D341Med (cell line): ENCODE results near the gene DHPS.
A peak's percentile ranks its signal among the peaks of the same experiment; 100 is the strongest.
"Not testable (repeated sequence)": the region's sequence is repeated elsewhere in the genome, so short reads cannot be mapped to it uniquely, and the experiment has no call there.

Experiments
- DNase-seq: peaks from one replicate; pipeline ENCODE4 v3.0.0; 2012; ENCODE audit warnings: low spot score

Gene DHPS

DNA sequence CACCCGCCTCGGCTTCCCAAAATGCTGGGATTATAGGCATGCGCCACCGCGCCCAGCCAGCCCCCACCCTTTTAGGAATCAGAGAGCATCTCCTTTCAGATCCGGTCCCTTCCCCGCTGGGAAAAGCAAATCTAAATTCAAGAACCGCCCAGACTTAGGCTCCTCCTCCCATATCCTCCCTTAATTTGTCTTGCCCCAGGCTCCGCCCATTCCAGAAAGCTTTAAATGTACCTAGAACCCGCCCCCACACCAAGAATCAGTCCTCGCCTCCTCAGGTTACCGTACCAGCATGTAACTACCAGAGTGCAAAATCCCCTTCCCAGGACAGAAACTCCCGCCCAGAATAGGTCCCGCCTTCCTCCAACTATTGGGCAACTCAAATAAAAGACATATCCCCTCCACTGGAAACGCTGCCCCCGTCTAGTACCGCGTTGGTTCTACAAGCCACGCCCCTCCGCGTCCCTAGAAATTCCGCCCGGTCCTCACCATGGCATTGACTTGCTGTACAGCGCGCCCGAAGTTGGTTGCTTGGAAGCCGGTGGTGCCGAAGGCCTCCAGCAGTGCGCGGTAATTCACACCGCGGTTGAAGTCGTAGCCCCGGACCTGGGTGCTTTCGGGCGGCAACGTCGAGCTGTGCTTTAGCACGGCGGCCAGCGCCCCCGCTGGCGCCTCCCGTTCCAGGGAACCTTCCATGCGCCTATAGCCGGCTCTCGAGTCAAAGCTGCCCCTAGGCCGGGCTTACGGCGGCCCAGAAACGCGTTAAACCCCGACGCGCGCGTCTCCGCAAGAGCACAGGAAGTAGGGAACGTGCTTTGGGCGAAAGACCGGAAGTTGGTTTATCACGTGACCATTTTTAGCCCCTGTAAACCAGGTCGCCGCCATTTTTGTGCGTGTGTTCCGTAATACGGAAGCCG is at the start of gene DHPS:
TSS of gene DHPS (minus strand) at position 807 of the 914 bp plus-strand sequence. CDS start at position 693, 114 bp downstream.
- DNase-seq, result peak; percentile 88

DNA sequence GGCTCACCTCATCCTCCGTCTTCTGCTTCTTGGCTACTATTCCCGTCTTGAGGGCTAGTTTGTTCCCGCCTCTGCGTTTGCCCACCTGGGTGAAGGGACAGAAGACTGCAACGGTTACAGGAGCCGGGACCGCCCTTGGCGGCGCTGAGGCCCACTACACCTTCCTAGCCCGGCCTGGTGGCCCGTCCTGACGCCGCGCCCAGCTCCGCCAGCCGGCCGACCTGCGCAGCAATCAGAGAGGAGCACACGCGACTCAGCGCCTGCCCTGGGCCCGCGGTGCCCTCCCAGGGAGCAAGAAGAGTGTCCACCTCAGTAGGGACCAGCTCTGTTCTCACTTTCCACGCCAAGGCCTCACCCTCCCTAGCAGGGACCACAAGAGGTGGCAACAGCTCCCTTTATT is 49.7 kb upstream of the DHPS start:
- no peak for DNase-seq

DNA sequence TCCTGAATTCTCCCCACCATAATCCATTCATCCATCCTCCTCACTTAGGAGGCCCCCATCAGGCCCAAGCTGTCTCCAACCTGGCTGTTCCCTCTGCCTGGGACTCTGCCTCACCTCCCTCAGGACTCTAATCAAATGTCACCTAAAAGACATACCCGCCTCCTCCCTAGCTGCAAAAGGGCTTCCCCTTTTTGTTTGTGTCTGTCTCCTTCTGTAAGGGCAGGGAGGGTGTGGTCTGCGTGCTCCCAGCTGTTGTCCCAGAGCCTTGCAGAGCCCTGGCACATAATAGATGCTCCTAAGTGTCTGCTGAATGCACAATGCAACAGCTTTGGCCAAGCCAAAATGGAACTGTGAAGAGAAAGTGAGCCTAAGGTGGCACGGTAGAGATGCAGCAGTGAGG is 48.4 kb upstream of the DHPS start:
- DNase-seq, result no peak

DNA sequence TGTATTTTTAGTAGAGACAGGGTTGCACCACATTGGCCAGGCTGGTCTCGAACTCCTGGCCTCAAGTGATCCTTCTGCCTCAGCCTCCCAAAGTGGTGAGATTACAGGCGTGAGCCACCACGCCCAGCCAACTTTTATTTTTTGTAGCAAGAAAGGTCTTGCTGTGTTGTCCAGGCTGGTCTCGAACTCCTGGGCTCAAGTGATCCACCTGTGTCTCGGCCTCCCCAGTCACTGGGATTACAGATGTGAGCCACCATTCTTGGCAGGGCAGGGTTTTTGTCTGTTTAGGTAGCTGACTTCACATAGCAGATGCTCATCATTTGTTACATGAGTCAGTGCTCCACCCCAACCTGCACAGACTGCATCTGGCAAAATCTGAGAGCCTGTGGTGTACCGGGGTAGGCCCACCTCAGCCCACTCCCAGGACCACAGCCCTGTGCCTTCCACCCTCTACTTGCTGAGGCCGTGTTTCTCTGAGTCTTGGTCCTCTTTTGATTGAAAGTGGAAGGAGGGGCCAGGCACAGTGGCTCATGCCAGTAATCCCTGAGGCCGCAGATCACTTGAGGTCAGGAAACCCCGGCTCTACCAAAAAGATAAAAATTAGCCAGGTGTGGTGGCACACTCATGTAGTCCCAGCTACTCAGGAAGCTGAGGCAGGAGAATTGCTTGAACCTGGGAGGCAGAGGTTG is 46.2 kb upstream of the DHPS start:
- DNase-seq, result no peak

DNA sequence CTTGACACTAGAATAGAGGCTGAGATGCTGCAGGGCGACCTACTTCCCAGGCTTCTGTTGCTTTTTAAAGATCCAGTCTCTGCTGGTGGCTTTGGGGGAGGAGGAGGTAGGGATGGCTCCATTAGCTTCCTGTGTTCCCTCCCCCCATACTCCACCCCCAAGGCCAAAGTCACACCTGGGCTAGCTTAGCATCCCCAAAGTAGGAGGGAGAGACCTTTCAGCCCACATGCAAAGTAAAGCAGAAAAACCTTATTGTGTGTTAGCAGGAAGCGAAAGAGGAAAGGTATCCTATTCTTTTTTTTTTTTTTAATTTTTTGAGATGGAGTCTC is 45.3 kb upstream of the DHPS start:
- no peak for DNase-seq

DNA sequence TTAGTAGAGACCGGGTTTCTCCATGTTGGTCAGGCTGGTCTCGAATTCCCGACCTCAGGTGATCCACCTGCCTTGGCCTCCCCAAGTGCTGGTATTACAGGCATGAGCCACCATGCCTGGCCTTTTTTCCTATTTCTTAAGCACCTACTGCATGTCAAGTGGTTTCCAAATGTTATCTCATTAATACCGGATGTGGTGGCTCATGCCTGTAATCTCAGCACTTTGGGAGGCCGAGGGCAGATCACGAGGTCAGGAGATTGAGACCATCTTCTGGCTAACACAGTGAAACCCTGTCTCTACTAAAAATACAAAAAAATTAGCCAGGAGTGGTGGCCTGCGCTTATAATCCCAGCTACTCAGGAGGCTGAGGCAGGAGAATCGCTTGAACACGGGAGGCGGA is 43.9 kb upstream of the DHPS start:
- DNase-seq, result not testable (repeated sequence)

DNA sequence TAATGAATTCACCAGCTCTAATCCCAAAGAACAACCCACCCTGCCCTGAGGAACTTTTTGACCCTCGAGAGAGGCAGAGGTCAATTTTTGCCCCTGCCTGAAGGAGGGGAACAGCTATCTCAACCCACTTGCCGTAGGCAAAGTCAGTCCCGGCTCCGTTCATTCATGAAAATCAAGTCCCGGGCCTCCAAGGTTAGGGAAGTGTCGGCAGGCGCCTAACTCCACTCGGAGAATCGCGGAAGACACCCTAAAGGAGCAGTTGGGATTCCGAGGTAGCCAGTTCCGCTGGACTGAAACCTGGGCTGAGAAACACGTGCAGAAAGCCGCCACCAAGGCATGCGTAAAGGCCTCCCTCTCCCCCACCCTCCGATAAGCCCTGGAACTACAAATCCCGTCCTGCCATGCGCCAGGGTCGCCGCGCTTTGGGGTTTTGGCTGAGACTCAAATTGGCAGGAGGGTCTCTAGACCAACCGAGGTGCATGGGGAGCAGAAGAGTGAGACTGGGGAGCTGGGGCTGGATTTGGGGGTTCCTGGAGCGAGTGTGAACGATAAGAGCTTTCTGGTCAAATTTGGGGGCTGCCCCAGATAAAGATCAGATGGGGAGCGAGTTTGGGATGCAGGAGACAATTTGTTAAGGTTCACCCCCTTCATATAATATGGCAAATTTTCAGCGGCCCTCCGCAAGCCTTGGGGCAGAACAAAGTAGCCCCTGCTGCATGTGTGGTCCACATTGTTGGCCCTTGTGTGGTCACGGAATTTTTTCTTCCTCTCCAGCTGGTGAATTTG is 42.2 kb upstream of the DHPS start, which contains the start of gene TNPO2:
TSS of gene TNPO2 (minus strand) at position 292 of the 786 bp plus-strand sequence. CDS start 2,955 bp downstream, outside the sequence.
- DNase-seq, result peak; percentile 87

DNA sequence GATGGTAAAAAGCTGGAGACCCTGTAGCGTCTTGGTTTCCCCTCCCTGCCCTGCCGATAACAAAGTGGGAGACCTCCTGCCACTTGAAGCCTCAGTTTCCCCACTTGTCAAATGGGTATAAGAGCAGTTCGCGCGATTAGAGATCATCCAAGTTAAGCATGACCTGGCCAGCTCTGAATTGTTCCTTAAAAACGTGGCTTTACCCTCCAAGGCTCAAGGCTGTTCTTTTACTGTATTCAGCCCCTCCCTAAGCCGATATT is 41.6 kb upstream of the DHPS start:
- no peak for DNase-seq

DNA sequence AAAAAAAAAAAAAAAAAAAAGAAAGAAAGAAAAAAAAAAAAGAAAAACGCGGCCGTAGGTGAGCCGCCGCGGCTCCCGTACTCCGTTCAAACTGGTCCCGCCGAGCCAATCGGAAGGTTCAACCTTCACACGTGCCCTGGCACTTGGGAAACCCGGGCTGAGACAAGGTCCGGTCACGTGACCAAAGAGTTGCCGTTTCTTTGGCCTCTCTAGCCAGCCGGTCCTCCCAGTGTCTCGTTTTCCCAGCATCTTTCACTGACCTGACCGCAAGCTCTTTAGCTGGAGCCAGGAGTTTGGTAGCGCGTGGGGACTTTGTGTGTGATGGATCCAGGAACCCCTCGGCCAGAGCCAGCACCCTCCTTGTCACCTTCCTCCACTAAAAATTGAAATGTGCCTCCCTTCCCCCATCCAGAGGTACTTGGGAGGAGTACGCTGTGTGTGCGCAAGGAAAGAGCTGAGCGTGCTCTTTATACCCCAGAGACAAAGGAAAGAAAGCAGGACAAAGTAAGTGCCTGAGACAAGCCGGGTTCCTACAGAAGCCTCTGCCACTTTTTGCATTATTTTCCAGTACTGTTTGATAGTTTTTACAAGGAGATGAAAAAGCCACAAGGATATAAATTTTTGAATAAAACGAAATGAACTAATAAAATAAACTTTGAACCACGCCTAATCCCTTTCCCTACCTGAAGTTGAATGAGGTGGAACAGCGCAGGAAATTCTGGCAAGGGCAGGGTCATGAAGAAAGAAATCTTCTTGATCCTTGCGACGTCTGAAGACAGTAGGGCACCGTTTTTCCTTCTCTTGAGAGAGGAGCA is 41.1 kb upstream of the DHPS start:
- DNase-seq, result peak; percentile 94

DNA sequence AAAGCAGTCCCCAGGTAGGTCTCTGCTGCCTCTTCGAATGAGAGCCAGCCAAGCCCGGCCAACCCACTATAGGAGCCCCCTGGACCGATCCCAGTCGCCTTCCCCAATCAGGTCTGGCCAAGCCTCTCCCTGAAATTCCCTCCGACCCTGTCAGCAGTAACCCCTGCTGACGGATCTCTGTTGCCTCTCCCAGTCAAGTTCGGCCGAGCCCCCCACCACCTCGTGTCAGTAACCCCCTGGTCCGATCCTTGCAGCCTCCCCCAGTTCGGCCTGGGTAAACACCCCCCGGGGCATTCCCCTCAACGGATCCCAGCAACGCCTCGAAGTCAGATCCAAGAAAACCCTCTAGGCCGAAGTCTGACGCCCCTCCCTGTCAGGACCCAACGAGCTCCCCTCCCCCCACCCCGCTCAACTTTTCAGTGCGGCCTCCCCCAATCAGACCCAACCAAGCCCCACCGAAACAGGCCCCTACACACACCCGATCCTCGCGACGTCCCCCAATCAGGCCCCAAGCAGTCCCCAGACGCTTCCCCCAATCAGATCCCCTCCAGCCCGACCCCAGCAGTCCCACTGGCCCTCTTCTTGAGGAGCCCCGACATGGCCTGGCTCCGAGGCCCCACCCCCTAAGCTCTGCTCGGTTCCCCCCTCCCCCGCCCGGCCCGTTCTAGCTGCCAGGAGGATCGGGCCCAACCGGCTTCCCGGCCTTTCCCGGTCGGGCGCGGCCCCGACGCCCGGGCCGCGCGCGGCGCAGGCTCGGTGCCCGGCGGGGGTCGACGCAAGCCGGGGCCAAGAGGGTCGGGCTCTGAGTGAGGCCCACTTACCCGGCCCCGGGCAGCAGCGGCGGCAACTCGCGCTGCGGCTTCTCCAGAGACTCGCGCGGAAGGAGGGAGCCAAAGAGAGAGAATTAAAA is 40.2 kb upstream of the DHPS start:
- DNase-seq, result peak; percentile 76

DNA sequence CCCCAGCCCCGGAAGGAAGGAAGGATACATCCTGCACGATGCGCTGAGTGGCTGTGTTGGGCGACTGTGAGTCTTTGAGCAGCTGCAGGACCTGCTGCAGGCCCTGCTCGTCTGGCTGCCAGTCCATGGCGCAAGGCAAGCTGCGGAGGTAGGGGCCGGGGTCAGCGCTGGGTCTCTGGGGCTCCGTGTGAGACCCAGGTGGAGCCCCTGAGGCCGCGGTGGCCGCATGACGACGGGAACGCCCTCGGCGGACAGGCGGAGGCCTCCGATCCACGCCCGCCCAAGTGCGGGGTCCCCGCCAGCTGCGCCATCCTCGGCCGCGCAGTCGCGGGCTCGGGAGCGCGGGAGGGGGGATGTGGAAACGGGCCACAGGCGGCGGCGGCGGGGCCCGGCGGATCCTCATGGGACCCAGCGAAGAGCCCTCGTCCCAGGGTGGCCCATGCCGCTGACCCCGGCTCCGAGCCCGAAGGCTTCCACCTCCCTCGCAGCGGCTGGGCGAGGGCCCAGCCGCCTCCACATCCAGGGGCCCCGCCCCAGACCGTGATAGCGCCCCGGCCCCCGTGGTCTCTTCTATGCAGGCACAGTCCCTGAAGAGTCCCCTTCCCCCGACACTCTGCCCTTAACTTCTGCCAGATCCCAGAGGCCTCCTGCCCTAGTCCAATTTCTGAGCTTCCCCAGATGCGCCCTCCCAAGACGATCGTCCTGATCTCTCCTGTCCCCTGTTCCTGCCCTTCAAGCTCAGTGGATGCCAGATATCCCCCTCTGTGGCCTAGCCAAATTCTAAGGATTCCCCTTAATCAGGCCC is 39.4 kb upstream of the DHPS start:
- peak; percentile 59 for DNase-seq

DNA sequence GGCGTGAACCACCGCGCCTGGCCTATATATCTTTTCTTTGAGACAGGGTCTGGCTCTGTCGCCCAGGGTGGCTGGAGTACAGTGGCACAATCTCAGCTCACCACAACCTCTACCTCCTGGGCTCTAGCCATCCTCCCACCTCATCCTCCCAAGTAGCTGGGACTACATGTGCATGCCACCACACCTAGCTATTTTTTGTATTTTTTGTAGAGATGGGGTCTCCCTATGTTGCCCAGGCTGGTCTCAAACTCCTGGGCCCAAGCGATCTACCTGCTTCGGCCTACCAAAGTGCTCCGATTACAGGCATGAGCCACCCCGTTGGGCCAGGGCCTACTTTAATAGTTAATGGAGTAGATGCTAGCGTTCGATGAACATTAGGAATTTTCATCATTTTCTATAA is 38.6 kb upstream of the DHPS start:
- DNase-seq, result no peak

DNA sequence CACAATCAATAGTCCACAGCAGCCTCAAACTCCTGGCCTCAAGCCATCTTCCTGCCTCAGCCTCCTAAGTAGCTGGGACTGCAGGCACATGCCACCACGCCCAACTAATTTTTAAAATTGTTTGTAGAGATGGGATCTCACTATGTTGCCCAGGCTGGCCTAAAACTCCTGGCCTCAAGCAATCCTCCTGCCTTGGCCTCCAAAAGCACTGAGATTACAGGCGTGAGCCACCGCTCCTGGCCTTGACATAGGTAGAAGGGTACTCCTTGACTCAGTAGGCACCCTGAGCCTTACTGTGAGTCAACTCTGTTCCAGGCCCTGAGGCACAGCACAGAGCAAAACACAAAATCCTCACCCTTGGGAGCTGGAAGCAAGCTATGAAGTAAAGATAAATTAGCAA is 34.2 kb upstream of the DHPS start:
- DNase-seq, result no peak

DNA sequence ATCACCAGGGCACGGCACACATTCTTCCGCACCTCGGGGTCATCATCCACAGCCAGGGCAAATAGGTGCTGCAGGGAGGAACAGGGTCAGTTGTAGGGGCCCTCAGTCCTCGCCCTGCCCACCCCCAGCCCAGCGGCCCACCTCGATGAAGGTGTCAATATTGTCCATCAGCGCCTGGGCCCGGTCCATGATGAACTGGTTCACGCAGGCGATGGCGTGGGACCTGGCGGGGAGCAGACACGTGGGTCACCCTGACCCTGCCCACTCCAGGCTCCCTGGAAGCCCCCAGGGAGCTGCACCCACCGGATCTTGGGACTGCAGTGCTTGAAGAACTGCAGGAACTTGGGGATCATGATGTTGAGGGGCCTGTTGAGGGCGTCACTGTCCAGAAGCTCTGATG is 33.4 kb upstream of the DHPS start:
- DNase-seq, result no peak

DNA sequence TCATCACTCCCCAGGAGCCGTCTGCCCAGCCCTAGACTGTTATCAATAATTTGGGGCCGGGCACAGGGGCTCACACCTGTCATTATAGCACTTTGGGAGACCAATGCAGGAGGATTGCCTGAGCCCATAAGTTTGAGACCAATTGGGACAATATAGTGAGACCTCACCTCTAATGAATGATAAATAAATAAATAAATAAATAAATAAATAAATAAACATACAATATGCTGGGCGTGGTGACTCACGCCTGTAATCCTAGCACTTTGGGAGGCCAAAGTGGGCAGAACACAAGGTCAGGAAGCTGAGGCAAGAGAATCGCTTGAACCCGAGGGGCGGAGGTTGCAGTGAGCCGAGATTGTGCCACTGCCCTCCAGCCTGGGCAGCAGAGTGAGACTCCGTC is 31.6 kb upstream of the DHPS start:
- not testable (repeated sequence) for DNase-seq

DNA sequence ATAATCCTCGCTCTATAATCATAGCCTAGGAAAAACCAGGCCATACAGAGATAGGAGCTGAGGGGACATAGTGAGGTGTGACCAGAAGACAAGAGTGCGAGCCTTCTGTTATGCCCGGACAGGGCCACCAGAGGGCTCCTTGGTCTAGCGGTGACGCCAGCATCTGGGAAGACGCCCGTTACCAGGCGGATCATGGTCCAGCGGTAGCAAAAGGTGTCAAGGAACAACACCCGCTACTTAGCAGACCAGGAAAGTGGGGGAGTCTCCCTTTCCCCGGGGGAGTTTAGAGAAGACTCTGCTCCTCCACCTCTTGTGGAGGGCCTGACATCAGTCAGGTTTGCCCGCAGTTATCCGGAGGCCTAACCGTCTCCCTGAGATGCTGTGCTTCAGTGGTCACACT is 30.4 kb upstream of the DHPS start:
- DNase-seq, result not testable (repeated sequence)

DNA sequence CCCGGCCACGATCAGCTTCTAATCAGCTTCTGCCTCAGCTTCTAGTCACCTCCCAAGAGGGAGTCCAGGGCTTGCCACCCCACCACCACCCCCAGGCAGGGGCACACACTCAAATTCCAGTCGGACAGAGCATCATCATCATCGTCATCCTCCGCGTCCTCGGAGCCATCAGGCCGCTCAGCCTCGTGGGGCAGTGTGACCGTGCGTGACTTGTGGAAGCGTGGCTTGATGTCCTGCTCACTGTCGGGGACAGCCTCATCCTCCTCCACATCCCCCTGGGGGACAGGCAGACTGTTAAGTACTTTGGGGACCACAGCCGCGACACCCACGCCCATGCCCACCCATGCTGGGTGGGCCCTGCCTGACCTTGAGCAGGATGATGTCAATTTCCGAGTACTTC is 29.5 kb upstream of the DHPS start:
- DNase-seq, result no peak

DNA sequence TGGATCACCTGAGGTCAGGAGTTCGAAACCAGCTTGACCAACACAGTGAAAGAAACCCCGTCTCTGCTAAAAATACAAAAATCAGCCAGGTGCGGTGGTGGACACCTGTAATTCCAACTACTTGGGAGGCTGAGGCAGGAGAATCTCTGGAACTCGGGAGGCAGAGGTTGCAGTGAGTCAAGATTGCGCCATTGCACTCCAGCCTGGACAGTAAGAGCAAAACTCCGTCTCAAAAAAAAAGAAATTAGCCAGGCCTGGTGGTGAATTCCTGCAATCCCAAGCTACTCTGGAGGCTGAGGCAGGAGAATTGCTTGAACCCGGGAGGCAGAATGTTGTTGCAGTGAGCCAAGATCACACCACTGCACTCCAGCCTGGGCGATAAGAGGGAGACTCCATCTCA is 27.0 kb upstream of the DHPS start:
- no peak for DNase-seq

DNA sequence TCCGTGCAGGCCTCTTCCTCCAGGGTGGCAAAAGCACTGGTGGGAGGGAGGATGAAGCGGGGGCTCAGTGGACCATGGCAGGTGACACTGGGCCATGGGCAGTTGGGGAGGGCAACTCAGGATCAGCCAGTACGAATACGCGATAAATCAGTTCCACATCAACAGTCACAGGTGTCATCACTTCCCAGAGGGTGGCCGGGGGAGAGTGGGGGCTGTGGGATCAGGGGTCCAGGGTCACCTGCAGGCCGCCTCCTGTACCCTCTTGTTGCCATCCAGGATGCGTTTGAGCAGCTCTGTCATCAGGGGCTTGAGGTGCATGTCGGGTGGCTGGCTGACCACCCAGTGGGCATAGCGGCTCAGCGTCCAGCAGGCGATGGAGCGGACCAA is 24.6 kb upstream of the DHPS start:
- DNase-seq, result no peak

DNA sequence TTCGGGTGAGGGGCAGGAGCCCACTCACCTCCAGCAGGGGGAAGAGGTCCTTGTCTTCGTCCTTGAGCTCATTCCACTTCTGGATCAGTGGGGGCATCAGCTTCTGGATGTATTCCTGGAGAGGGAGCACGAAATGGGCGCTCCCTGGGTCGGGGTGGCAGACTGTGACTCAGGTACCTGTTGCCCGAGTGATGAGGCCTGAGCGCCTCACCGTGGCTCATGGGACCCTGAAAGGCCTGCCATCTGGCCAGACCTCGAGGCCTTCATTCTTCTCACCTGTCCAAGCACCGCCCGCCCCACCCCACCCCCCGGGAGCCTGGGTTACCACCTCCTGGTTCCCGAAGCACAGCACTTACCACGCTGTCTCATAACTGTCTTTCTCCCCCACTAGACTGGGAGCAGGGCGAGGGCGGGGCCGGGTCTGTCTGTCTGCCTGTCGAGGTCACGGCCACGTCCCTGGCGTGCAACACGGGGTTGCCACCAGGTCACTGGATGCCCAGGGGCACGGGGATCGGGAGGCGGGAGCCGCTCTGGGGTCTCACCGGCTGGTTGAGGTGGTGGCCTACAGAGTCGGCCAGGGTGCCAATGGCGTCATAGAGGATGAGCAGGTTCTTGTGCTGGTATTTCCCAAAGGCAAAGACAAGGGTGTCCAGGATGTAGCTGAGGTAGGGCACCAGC is 24.1 kb upstream of the DHPS start:
- no peak for DNase-seq
